GM23248 (cell line): ENCODE measurements around the gene LCMT2. TPM values are rescaled to one million over a fixed set of nuclear protein-coding genes. Genes with fewer than 3 reads are reported as not detected.

ENCODE experiments used
- DNase-seq: peaks from one replicate; pipeline ENCODE4 v3.0.0-alpha.2; 2015
- H2AFZ ChIP-seq: fragments of 200-600 bp; sonication (generic); 2 replicates; pipeline ENCODE4 v1.6.1; 2016; ENCODE audit warnings: antibody characterized with exemption
- H3F3A ChIP-seq: fragments of 200-600 bp; sonication (generic); 2 replicates; pipeline ENCODE4 v1.6.1; 2016; ENCODE audit warnings: mild to moderate bottlenecking, antibody characterized with exemption, mixed run types; ENCODE audit not compliant: insufficient read depth
- H3K27ac ChIP-seq: fragments of 200-600 bp; sonication (generic); 2 replicates; pipeline ENCODE4 v1.5.1; 2016; ENCODE audit warnings: mild to moderate bottlenecking
- H3K27me3 ChIP-seq: fragments of 200-600 bp; sonication (generic); replicated peaks from 2 replicates; pipeline ENCODE4 v1.6.1; 2016; ENCODE audit warnings: mild to moderate bottlenecking; ENCODE audit not compliant: insufficient read depth
- H3K36me3 ChIP-seq: fragments of 200-600 bp; sonication (generic); 2 replicates; pipeline ENCODE4 v1.6.1; 2016; ENCODE audit warnings: low read depth, mild to moderate bottlenecking
- H3K4me1 ChIP-seq: fragments of 200-600 bp; sonication (generic); 2 replicates; pipeline ENCODE4 v1.6.1; 2016; ENCODE audit warnings: mild to moderate bottlenecking; ENCODE audit not compliant: insufficient read depth
- H3K4me2 ChIP-seq: fragments of 200-600 bp; sonication (generic); one replicate; pipeline ENCODE4 v1.6.1; 2016; ENCODE audit warnings: mild to moderate bottlenecking; ENCODE audit not compliant: unreplicated experiment
- H3K4me3 ChIP-seq: fragments of 200-600 bp; sonication (generic); 2 replicates; pipeline ENCODE4 v1.5.1; 2016; ENCODE audit warnings: mild to moderate bottlenecking
- H3K79me2 ChIP-seq: fragments of 200-600 bp; sonication (generic); 2 replicates; pipeline ENCODE4 v1.6.1; 2016; ENCODE audit warnings: mild to moderate bottlenecking; ENCODE audit not compliant: insufficient read depth
- H3K9ac ChIP-seq: fragments of 200-600 bp; sonication (generic); 2 replicates; pipeline ENCODE4 v1.6.1; 2016; ENCODE audit warnings: mild to moderate bottlenecking
- H3K9me2 ChIP-seq: fragments of 200-600 bp; sonication (generic); 2 replicates; pipeline ENCODE4 v1.6.1; 2016; ENCODE audit warnings: mixed run types, mild to moderate bottlenecking, moderate library complexity; ENCODE audit not compliant: insufficient read depth
- H3K9me3 ChIP-seq: fragments of 200-600 bp; sonication (generic); one replicate; pipeline ENCODE4 v1.6.1; 2017; ENCODE audit warnings: low read depth
- H4K20me1 ChIP-seq: fragments of 200-600 bp; sonication (generic); 2 replicates; pipeline ENCODE4 v1.6.0; 2016; ENCODE audit not compliant: insufficient read depth
- EZH2 ChIP-seq: fragments of 200-600 bp; sonication (generic); IDR thresholded peaks from 2 replicates; pipeline ENCODE4 v1.6.1; 2018; ENCODE audit warnings: antibody characterized with exemption, mild to moderate bottlenecking; ENCODE audit not compliant: insufficient read depth, poor library complexity, severe bottlenecking
- EZH2phosphoT487 ChIP-seq: fragments of 200-600 bp; sonication (generic); IDR thresholded peaks from 2 replicates; pipeline ENCODE4 v1.6.1; 2018; ENCODE audit warnings: antibody characterized with exemption, moderate library complexity, mild to moderate bottlenecking, low read depth; ENCODE audit not compliant: insufficient read depth
- WGBS, 2 experiments: methylation state at CpG; one replicate each; pipeline ENCODE4 v1.1.6; 2015 to 2017; ENCODE audit warnings: low lambda C conversion rate in 2 of 2, low coverage in 1 of 2; ENCODE audit errors: missing lambda C conversion rate in 2 of 2; 5-methylcytosine and 5-hydroxymethylcytosine counted together
- in situ Hi-C: fragments of 300-500 bp; cut with MboI; formaldehyde crosslinking; loops from 2 replicates; pipeline ENCODE4 v1.15.0; 2020
- polyA plus RNA-seq: library from polyadenylated mRNA; unstranded; fragments of >200 nt; fragmentation: Nextera tagmentation; extraction: Ambion mirVana; gene quantifications from 2 replicates; pipeline ENCODE4 v1.2.1, GENCODE V29; 2016
- total RNA-seq: library from RNA; depleted of rRNA; stranded (reverse); fragments of >200 nt; shearing (Covaris generic); gene quantifications from 2 replicates; pipeline ENCODE4 v1.2.3, GENCODE V29; 2014; rRNA removed

The LCMT2 gene
- total RNA-seq (7.7 and 9.9 TPM in 2 replicates), polyA plus RNA-seq (7.4 and 8.4 TPM in 2 replicates)

DNA sequence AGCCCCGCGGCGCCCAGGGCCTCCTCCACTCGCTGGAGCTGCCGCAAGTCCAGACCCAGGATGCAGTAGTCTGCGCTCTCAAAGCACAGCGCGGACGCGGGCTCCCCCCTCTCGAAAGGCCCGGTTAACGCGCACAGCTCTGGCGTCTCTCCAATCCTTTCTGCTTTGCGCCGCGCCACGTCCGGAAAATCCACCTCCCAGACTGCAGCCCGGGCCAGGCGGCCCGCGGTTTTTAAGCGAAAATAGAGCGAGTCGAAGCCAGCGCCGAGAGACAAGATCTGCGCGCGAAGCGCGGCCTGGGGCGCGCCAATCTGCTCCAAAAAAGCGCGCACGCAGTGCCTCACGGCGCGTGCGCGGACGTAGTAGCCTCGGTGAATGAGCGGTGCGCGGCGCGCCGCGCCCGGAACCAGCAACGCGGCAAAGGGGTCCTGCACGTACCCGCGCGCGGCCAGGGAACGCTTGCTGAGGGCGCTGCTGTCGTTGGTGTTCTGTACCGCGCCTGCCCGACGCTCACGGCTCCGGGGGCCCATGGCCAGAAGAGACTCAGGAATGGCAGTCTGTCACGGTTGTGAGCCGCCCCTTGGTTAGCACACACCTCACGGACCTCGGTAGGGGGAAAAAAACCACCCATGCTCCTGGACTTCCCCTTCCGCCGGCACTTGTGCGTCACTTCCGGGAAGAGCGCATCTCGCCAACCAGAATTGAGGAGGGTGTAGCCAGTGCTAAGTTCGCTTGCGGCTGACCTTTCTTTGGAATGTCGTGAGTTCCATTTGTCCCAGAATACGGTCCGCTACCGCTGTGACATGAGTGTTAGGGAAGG lies at the start of gene LCMT2:
TSS of gene LCMT2 (minus strand) at position 614 of the 820 bp plus-strand sequence. CDS start at position 530, 84 bp downstream.
- Histone ChIP-seq H3K79me2 (peaks cover 26% of the 10 kb centered on the region), H3K36me3 (0 out of 2 replicates have a peak, but pooled peaks cover 6% of the 10 kb centered on the region), H3K9me3 (no peaks in the 10 kb centered on the region), H3K9me2 (no peaks in the 10 kb centered on the region), H3K4me2 (peak within 1 kb of the TSS; percentile 69), H4K20me1 (no peaks in the 10 kb centered on the region), H2AFZ (peak within 1 kb of the TSS; percentile 96), H3F3A (0 out of 2 replicates have a peak, but pooled peaks cover 8% of the 10 kb centered on the region), H3K27ac (peak within 1 kb of the TSS; percentile 79), H3K27me3 (no peaks in the 10 kb centered on the region), H3K4me3 (peak within 1 kb of the TSS; percentile 78), H3K4me1 (peaks cover 16% of the 10 kb centered on the region), H3K9ac (peak within 1 kb of the TSS; percentile 83)
- TF ChIP-seq EZH2 (no peak), EZH2phosphoT487 (no peak)
- DNase-seq = peak; percentile 93
- WGBS, 2 experiments = 0 to 1% methylated on average over 80 to 82 of the region's 86 CpGs
- in situ Hi-C loops = no loop called here

DNA sequence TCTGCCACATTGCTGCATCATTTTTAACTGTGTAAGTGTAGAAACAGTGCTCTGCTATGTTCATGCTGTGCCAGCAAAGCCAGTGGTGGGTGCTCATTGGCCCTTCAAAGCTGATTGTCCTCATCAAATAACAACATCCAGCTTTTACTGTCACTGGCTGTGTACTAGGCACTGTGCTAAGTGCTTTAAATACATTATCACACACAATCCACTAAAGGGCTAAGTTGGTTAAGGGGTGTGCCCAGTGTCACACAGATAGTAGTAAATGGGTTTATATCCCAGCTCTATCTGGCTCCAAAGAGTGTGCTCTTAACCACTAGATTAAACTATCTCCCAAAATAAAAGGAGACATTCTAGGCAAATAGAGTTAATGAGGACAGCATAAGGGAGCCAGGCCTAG lies 48.2 kb upstream of the LCMT2 start:
- H3K4me1 ChIP-seq = no peaks in the 10 kb centered on the region
- H3K79me2 ChIP-seq = no peaks in the 10 kb centered on the region
- no peak overlapping the region for H3K27ac ChIP-seq
- in situ Hi-C loops = no loop called here
- no peak overlapping the region for H3K9ac ChIP-seq
- no peak for DNase-seq
- no peak overlapping the region for H2AFZ ChIP-seq
- TF ChIP-seq EZH2phosphoT487 (no peak), EZH2 (no peak)
- H3K27me3 ChIP-seq = no peaks in the 10 kb centered on the region
- H4K20me1 ChIP-seq = no peaks in the 10 kb centered on the region
- H3K4me2 ChIP-seq = no peak overlapping the region
- peaks cover 11% of the 10 kb centered on the region; the same call in 1 of the 2 replicates for H3K36me3 ChIP-seq
- H3K4me3 ChIP-seq = no peak overlapping the region
- H3F3A ChIP-seq = no peaks in the 10 kb centered on the region
- H3K9me2 ChIP-seq = no peaks in the 10 kb centered on the region
- H3K9me3 ChIP-seq = no peaks in the 10 kb centered on the region

DNA sequence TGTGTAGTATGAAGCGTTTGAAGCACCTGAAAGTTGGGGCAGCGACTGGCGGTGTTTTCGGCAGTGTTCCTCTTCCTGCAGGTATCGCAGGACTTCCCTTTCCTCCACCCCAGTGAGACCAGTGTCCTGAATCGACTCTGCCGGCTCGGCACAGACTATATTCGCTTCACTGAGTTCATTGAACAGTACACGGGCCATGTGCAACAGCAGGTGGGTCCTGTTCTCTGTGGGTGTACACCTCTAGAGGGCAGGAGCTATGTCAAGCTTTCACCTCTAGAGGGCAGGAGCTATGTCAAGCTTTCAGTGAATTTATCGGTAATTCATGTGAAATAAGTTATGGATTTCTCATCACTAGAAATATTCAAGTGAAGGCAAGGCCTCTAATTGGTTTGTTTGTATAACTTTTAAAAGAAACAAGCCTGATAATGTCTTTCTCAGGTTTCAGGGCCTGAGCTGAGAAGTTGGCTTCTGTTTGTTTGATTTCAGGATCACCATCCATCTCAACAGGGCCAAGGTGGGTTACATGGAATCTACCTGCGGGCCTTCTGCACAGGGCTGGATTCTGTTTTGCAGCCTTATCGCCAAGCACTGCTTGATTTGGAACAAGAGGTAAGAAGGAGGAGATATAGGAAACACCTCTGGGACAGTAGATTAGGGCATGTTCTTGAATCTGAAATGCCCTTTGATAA lies 45.8 kb upstream of the LCMT2 start:
- Histone ChIP-seq H3K9me2 (no peaks in the 10 kb centered on the region), H3K36me3 (peaks cover 11% of the 10 kb centered on the region; the same call in 1 of the 2 replicates), H4K20me1 (no peaks in the 10 kb centered on the region)

More for the DNA sequence above, 45.8 kb upstream of the LCMT2 start:
- no peaks in the 10 kb centered on the region for H3F3A ChIP-seq
- WGBS, 2 experiments = 82 to 87% methylated on average over 13 of the region's 13 CpGs
- H3K4me3 ChIP-seq = no peak overlapping the region
- no peak overlapping the region for H3K4me2 ChIP-seq
- H2AFZ ChIP-seq = no peak overlapping the region
- H3K9me3 ChIP-seq = no peaks in the 10 kb centered on the region
- no peak overlapping the region for H3K27ac ChIP-seq
- H3K4me1 ChIP-seq = no peaks in the 10 kb centered on the region; the same call in 1 of the 2 replicates
- no peaks in the 10 kb centered on the region for H3K27me3 ChIP-seq
- H3K79me2 ChIP-seq = peaks cover 16% of the 10 kb centered on the region
- TF ChIP-seq EZH2phosphoT487 (no peak), EZH2 (no peak)
- in situ Hi-C loops = no loop called here
- no peak overlapping the region for H3K9ac ChIP-seq
- DNase-seq = peak; percentile 61
